ENCODE data around the gene FAM153A. TPM values are rescaled to one million over a fixed set of nuclear protein-coding genes. Genes with fewer than 3 reads are reported as not detected.
"Not testable (repeated sequence)": the region's sequence is repeated elsewhere in the genome, so short reads cannot be mapped to it uniquely, and the experiment has no call there.

The FAM153A gene
- total RNA-seq, 1 experiment from 2014 or later, result not detected

DNA sequence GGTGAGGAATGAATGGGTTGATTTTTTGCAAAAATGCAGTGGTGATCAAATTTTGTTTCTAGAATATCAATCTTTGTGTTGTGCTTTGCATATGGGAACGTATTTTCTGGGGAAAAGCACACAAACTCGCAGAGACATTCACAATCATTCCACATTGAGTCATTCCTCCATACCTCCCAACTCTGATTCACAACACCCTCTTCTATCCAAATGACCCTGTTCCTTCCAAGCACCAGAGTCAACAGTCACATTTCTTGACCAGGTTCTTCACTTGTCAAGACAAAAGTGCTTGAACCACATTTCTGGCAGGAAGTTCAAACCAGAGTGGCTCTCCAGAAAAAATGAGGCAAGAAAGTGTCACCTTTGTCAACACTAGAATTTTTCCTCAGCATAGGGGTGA, 35.3 kb downstream of the FAM153A start:
- not testable (repeated sequence) for DNase-seq (ENCODE audit: low spot score)

DNA sequence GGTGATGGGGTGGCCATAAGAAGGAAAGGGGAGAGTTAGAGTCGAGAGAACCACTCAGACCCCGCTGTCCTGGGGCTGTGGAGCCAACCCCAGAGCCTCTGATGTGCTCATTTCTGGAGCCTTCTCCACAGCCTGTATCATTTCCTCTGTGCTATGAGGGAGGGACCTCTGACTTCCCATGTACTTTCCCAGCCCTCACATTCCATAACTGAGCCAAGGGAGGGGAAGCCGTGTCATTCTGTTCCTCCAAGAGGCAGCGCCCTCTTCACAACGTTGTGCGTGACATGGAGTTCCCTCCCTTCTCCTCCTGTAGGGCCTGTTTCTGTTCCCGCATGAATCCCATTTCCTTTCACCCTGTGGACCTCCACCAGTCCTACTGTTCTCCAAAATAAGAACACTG, 57.8 kb downstream of the FAM153A start:
- not testable (repeated sequence) for DNase-seq (ENCODE audit: low spot score)

DNA sequence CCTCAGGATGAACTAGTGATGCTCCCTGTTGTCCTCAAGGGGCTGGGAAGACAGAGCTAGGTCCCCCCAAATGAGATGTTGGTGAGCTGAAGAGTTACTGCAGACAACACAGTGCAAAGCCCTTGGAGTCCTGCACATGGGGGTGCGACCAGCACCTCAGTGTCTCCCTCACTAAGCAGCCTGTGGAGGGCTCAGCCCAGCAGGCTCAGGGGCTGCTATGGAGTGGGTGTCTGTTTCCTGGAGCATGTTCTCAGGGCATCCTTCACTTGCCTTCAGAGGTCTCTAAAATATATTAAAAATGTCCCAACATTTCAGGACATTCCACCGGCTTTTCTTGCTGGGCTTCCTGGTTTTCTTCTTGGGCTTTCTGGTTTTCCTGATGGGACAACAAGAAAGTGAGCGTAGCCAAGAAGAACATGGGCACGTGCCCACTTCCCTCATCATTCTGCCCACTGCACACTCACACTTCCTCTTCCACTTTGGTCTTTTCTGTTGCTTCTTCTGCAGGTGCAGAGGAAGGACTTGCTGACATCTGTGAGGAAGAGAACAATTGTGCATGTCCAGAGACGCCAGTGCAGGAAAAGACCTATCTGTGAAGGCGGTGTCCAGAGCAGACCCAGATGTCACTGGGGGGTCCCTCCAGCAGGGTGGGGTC, 58.7 kb downstream of the FAM153A start:
- DNase-seq (ENCODE audit: low spot score), result not testable (repeated sequence)

DNA sequence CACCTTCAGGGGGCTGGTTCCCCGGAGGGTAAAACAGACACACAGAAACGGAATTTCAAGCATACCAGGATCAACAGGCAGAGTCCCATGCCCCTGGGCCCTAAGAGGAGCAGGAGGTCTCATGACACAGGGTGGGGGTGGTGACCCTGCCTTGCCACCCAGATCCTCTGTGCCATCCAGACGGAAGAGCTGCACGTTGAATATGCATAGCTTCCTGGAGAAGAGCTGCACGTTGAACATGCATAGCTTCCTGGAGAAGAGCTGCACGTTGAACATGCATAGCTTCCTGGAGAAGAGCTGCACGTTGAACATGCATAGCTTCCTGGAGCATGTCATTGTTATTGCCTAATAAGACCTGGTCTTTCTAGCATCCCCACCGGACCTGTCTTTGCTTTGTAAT, 59.9 kb downstream of the FAM153A start:
- DNase-seq (ENCODE audit: low spot score), result not testable (repeated sequence)

DNA sequence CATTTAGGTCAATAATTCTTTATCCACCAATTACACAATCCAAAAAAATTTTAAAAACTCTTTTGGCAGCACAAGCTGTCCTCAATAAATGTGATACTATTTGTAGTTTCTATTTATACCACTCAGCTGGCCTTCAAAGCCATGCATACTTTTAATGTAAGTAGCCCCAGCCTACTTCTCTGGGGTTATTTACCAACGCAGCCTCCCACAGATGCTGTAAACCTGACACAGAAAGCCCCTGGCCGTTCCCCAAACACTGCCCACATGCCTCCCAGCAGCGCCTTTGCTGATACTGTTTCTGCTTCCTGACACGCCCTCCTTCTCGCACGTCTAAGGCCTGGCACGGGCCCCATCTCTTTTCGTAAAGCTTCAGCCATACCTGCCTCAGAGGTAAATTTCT, 62.7 kb downstream of the FAM153A start:
- not testable (repeated sequence) for DNase-seq (ENCODE audit: low spot score)

DNA sequence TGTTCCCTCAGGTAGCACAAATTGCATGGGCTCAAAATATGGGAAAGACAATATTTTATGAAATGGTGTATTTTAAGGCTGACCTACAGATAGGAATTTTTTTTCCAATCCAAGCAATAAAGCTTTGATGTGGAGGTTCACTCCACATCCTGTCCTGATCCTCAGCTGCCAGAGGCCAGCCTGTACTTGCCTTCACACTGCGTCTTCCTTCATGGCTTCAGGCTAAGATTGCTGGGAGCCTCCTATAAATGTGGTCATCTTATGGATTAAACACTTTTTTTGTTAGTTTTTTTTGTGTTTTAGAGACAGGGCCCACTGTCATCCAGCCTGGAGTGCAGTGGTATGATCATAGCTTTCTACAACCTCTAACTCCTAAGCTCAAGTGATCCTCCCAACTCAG, 67.3 kb downstream of the FAM153A start:
- DNase-seq (ENCODE audit: low spot score), result not testable (repeated sequence)

DNA sequence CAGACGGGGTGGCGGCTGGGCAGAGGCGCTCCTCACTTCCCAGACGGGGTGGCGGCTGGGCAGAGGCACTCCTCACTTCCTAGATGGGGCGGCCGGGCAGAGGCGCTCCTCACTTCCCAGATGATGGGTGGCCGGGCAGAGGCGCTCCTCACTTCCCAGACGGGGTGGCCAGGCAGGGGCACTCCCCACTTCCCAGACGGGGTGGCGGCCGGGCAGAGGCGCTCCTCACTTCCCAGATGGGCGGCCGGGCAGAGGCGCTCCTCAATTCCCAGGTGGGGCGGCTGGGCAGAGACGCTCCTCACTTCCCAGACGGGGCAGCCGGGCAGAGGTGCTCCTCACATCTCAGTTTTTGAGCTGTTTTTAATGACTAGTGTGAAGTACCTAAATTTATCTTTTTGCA, 86.6 kb downstream of the FAM153A start:
- not testable (repeated sequence) for DNase-seq (ENCODE audit: low spot score)

DNA sequence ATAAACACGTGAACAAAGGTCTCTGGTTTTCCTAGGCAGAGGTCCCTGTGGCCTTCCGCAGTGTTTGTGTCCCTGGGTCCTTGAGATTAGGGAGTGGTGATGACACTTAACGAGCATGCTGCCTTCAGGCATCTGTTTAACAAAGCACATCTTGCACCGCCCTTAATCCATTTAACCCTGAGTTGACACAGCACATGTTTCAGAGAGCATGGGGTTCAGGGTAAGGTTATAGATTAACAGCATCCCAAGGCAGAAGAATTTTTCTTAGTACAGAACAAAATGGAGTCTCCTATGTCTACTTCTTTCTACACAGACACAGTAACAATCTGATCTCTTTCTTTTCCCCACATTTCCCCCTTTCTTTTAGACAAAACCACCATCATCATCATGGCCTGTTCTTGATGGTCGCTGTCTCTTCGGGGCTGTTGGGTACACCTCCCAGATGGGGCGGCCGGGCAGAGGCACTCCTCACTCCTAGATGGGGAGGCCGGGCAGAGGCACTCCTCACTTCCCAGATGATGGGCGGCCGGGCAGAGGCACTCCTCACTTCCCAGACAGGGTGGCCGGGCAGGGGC, 87.3 kb downstream of the FAM153A start:
- not testable (repeated sequence) for DNase-seq (ENCODE audit: low spot score)

DNA sequence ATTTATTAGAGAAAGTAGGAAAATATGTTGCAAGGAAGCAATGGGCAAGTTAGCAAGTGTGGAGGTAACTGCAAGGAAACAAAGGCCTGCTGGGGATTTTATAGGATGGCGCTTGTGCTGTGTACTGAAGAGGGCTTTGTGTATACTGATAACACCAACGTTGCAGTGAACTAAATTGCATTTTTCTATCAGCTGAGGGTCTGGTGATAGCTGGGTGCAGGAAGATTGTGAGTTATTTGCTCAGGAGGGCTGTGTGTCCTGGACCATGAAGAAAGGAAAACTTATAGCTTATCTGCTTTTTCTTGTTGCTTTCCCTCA, 88.2 kb downstream of the FAM153A start:
- not testable (repeated sequence) for DNase-seq (ENCODE audit: low spot score)

DNA sequence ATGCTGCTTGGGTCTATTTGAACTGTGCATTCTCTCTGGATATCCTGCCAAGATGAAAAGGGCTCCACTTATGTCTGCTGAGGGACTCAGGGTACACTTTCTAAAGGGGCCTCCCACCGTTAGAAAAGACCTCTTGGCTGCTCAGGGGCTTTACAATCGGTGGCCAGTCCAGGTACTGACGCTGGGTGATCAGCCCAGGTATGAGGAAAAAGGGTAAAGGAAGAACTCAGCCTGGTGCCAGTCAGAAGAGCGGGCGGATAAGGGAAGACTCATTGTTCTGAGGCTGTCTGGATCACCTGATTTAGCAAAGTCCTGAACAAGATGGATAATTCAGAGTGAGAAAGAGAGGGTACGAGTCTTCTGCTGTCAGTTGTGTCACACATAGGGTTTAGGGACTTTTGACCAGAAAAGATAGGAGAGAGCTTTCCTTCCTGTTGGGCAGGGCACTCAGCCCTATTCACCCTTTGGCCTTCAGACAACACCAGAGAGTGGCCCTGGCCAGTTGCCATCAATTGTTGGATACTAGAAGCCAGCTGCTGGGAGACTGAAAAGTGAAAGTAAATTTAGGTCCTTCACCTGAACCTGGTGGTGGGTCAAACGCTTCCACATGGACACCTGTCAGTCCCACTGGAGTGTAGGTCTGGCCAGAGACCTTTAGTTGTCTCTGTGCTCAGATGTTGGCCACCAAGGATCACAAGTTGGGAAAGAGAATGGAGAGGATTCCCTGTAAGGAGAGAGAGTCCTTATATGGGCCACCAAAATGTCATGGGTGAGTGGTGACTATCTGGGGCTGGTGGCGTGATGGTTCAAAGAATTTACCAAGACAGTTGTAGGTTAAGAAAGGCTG, 88.8 kb downstream of the FAM153A start:
- not testable (repeated sequence) for DNase-seq (ENCODE audit: low spot score)

DNA sequence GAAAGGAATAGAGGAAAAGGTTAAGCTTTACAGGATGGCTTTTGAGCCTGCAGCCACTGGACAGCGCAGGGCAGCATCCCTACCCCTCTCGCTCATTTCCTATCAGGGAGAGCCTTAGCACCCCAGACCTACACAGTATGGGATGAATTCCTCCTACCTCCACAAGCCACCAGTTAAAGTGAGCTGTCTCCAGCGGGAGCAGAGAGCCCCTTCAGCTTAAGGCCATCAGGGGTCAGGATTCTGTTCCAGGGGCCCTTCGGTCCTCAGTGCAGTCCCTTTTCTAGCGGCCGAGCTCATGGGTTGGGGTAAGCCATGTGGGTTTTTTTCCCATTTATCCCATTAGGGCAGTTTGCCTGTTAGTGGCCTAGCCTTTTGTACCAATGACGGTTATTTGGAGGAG, 89.7 kb downstream of the FAM153A start:
- not testable (repeated sequence) for DNase-seq (ENCODE audit: low spot score)

DNA sequence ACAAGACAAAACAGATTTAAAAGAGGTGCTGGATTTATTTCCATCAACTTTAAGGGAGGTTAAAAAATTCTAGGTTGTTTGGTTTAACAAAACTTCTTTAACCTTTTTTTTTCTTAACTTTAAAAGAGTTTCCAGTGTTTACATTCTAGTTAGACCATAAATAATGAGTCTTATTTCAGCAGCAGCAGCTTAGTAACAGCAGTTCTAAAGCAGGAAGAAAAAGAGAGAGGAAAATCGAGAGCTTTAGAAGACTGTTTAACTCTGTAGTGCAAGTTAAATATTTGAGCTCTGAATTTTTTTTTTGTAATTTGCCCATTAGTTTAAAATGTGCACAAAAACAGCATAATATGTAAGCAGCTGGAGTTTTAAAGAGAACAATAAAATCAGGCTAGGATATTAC, 90.2 kb downstream of the FAM153A start:
- DNase-seq (ENCODE audit: low spot score), result not testable (repeated sequence)

DNA sequence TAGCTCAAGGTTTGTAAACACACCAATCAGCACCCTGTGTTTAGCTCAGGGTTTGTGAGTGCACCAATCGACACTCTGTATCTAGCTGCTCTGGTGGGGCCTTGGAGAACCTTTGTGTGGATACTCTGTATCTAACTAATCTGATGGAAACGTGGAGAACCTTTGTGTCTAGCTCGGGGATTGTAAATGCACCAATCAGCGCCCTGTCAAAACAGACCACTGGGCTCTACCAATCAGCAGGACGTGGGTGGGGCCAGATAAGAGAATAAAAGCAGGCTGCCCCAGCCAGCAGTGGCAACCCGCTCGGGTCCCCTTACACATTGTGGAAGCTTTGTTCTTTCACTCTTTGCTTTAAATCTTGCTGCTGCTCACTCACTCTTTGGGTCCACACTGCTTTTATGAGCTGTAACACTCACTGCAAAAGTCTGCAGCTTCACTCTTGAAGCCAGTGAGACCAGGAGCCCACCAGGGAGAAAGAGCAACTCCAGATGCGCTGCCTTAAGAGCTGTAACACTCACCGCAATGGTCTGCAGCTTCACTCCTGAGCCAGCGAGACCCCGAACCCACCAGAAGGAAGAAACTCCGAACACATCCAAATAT, 93.6 kb downstream of the FAM153A start:
- DNase-seq (ENCODE audit: low spot score), result not testable (repeated sequence)

DNA sequence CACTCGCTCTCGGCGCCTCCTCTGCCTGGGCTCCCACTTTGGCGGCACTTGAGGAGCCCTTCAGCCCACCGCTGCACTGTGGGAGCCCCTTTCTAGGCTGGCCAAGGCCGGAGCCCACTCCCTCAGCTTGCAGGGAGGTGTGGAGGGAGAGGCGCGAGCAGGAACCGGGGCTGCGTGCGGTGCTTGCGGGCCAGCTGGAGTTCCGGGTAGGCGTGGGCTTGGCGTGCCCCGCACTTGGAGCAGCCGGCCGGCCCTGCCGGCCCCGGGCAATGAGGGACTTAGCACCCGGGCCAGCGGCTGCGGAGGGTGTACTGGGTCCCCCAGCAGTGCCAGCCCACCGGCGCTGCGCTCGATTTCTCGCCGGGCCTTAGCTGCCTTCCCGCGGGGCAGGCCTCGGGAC, 94.6 kb downstream of the FAM153A start:
- DNase-seq (ENCODE audit: low spot score), result not testable (repeated sequence)

DNA sequence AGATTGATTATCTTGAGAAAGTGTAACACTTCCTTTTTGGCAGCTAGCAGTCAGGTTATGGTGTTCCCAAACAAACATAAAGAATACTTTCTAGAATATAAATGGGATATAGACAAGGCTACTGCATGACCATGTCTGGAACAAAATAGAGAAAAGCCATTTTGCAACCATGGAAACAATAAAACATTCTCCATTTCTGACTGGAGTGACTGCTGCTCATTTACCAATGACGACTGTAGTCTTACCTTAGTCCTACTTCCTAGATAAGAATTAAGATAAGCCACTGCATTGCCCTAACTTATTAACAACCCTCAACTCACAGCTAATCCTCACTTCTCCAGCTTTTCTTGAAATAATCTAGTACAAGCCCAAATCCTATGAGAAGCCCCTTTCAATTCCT, 100.8 kb downstream of the FAM153A start:
- DNase-seq (ENCODE audit: low spot score), result not testable (repeated sequence)

Other genes with a start within 250 kb of the FAM153A start
- gene FAM193B, start 228.3 kb downstream of the FAM153A start, total RNA-seq (2014; rRNA removed; shearing (Covaris generic)), result 21.8 and 28.7 TPM in 2 replicates
- gene TMED9, start 190.7 kb downstream of the FAM153A start, total RNA-seq (2014; rRNA removed; shearing (Covaris generic)), result 119 and 124 TPM in 2 replicates
- gene B4GALT7, start 182.8 kb downstream of the FAM153A start, total RNA-seq (2014; rRNA removed; shearing (Covaris generic)), result 29.5 and 35.4 TPM in 2 replicates
- not detected in 2 replicates for gene PROP1, start 213.3 kb upstream of the FAM153A start, total RNA-seq (2014; rRNA removed; shearing (Covaris generic))

Measured in A172 (cell line).